ENCODE measurements around the gene DNAJB7. TPM values are rescaled to one million over a fixed set of nuclear protein-coding genes. Genes with fewer than 3 reads are reported as not detected.

The DNAJB7 gene
- 0.11 TPM in 1 of 2 replicates, not detected in the other for total RNA-seq

DNA sequence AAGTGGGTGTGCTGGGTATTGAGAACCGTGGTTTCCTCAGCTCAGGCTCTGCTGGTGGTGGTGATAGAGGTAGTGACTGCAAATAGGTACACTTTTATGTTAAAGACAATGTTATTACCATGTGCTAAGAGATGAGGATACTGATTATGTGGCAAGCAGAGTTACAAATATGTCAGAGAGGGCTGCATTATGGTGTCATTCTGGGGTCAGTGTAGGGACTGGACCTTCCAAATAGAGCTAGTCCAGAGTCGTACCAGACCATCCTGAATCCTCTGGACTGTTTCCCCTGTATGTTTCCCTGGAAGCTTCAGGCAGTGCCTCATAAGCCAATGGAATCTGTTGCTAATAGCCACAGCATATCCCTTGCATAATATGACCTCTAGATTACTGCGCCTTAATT lies at the start of gene DNAJB7:
DNAJB7 (minus strand) TSS at position 101 of the 400 bp plus-strand sequence. CDS start 119 bp downstream, outside the sequence.

DNA sequence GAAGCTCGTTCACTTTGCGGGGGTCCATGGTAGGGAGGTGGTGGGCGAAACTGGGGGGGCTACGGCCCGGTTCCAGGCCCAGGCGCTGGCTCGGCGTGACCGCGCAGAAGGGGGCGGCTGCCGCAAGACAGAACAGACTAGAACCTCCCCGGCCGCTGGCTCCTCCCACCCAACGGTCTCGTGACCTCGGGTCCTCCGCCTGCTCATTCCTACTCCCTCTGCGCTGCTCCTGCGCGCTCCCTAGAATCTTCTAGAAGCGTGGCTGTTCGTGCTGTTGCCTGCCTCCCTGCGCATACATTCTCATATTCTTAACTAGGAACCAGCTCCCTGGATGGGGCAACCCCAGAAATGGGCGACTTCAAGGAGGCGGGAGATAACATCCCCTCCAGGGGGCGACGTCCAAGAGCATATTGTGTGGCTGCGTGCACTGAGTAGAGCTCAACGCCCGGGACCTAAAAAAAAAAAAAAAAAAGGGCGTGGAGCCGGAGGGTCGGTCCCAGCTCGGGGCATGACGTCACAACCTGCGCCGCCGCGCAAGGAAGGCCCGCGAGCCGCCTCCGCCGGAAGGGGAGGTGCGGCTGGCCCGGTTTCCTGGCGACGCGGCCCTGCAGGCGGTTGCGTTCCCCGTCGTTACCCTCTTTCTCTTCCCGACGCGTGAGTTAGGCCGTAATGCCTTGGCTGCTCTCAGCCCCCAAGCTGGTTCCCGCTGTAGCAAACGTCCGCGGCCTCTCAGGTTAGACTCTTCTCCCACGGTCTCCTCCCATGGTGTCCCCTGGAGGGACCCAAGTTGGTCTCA lies 5.2 kb downstream of the DNAJB7 start, which contains the start of the genes ST13 and XPNPEP3:
ST13 (minus strand) TSS at position 127 of the 796 bp plus-strand sequence; CDS start at position 28, 99 bp downstream.
XPNPEP3 (plus strand) TSS at position 636 of the 796 bp plus-strand sequence; CDS start at position 670, 34 bp downstream.

DNA sequence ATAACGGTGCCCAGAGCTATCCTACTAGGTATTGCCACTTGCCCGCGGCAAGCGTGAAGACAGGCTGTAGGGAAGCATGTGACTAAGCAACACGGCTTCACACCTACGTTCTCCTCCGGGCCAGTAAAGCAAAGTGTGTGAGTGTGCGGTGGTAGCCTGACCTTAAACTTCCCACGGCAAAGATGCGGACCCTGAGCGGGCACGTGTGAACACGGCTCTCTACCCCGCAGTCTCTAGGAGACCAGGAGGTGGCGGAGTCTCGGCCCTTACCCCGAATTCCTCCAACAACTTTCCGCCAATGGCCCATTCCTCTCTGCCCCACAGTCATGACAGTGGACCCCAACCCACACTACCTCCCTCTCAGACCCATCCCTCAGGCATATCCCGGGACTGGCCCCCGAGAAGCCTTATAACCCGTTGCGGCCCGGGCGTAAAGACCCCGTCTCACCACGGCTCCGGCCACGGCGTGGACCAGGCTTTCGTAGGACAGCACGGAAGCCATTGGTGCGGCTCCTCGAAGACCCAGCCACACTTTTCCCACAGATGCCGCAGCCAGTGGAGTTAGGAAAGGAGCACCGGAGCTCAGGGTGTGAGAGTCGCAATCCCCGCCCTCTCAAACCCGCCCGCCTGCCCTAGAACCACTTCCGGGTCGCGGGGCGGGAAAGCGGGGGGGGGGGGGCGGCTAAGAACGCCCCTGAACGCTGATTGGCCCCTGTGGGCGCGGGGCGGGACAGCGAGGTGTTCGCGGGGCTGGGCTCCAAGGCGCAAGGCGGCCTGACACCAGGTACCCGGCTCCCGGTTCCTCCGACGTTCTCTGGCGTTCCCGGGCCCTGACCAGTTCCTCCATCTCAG lies 42.9 kb downstream of the DNAJB7 start, which contains the start of gene SLC25A17:
SLC25A17 (minus strand) TSS at position 600 of the 852 bp plus-strand sequence; CDS start at position 502, 98 bp downstream.

Small RNA genes within 50 kb of the gene (small RNA-seq; reads per million reads assigned to genes)
- gene MIR4766: 1.9 reads per million, percentile 70 among the genes with 10 or more reads in this experiment

Other genes starting within 250 kb of the DNAJB7 start
- 38.7 and 39.9 TPM in 2 replicates for gene MRTFA, start 225.4 kb downstream of the DNAJB7 start, total RNA-seq
- 0.65 and 2.3 TPM in 2 replicates for gene MCHR1, start 182.6 kb downstream of the DNAJB7 start, total RNA-seq
- gene SLC25A17, start 42.8 kb downstream of the DNAJB7 start, total RNA-seq: 16.2 and 22.3 TPM in 2 replicates
- 210 and 218 TPM in 2 replicates for gene ST13, start 5.5 kb downstream of the DNAJB7 start, total RNA-seq
- 15.3 and 16.0 TPM in 2 replicates for gene XPNPEP3, start 5.0 kb downstream of the DNAJB7 start, total RNA-seq
- 44.6 and 46.4 TPM in 2 replicates for gene RBX1, start 89.3 kb upstream of the DNAJB7 start, total RNA-seq
- 56.4 and 74.4 TPM in 2 replicates for gene EP300, start 230.5 kb upstream of the DNAJB7 start, total RNA-seq